DOHH2 (cell line): ENCODE data around the gene METTL17.

ENCODE experiments used
- EZH2phosphoT487 ChIP-seq: fragments of 200-600 bp; sonication (generic); IDR thresholded peaks from 2 replicates; pipeline ENCODE4 v1.6.1; 2017; ENCODE audit warnings: borderline replicate concordance, mild to moderate bottlenecking, antibody characterized with exemption, low read length, moderate library complexity, mixed read lengths
- TF ChIP-seq, protein P1 (sequence below): fragments of 200-600 bp; sonication (generic); IDR thresholded peaks from one replicate; pipeline ENCODE4 v1.5.1; 2014; ENCODE audit warnings: antibody characterized with exemption, mild to moderate bottlenecking, low read depth, low read length; ENCODE audit not compliant: poor library complexity, severe bottlenecking

DNA sequence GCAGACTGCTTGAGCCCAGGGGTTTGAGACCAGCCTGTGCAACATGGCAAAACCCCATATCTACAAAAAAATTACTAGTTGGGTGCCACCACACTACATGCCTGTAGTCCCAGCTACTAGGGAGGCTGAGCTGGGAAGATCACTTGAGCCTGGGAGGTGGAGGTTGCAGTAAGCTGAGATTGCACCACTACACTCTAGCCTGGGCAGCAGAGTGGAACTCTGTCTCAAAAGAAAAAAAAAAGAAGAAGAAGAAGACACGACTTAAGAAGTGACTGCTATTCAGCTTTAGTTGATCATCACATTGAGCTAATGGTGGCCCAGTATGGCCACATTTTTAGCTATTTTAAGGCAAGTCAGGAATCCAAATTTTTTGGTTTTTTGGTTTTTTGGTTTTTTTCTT is 8.9 kb upstream of the METTL17 start:
- TF ChIP-seq, protein P1, sequence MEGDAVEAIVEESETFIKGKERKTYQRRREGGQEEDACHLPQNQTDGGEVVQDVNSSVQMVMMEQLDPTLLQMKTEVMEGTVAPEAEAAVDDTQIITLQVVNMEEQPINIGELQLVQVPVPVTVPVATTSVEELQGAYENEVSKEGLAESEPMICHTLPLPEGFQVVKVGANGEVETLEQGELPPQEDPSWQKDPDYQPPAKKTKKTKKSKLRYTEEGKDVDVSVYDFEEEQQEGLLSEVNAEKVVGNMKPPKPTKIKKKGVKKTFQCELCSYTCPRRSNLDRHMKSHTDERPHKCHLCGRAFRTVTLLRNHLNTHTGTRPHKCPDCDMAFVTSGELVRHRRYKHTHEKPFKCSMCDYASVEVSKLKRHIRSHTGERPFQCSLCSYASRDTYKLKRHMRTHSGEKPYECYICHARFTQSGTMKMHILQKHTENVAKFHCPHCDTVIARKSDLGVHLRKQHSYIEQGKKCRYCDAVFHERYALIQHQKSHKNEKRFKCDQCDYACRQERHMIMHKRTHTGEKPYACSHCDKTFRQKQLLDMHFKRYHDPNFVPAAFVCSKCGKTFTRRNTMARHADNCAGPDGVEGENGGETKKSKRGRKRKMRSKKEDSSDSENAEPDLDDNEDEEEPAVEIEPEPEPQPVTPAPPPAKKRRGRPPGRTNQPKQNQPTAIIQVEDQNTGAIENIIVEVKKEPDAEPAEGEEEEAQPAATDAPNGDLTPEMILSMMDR: no peak
- no peak for TF ChIP-seq EZH2phosphoT487
